ENCODE results near the gene CLDN12. TPM values are rescaled to one million over a fixed set of nuclear protein-coding genes. Genes with fewer than 3 reads are reported as not detected.
A peak's percentile ranks its signal among the peaks of the same experiment; 100 is the strongest.

The CLDN12 gene
- total RNA-seq, 6 experiments from 2014 or later = 33.5 to 62.9 (median 45.9) TPM

GRCh38 chr7:90409667-90410066 lies 6.4 kb downstream of the CLDN12 start:
- 23% methylated on average over 3 of the region's 3 CpGs for WGBS (ENCODE audit: insufficient coverage, low coverage, low lambda C conversion rate, missing lambda C conversion rate)
- no peak overlapping the region for H3K4me3 ChIP-seq
- peaks cover 0 to 21% (median 4%) of the 10 kb centered on the region in 4 donors for H3K36me3 ChIP-seq
- H3K4me1 ChIP-seq = peaks cover 0 to 66% (median 17%) of the 10 kb centered on the region in 4 donors
- TF ChIP-seq POLR2A (IDR thresholded peaks at IDR 0.05) = no peak
- TF ChIP-seq CTCF (IDR thresholded peaks at IDR 0.05) = no peak
- no peaks in the 10 kb centered on the region for H3K9me3 ChIP-seq
- H3K27me3 ChIP-seq = no peaks in the 10 kb centered on the region
- peak; percentile 74 to 88 (median 86) for ATAC-seq
- H3K27ac ChIP-seq = peak overlapping the region; percentile 66 to 86 (median 79)
- peak in 1 of 3 donors; percentile 67 for DNase-seq
- intact Hi-C loops (cut with DNase I) = loop anchor here in 1 of 2 donors (10.0 kb wide), 1 partner anchor 75 kb away; no protein-coding TSS in a partner anchor

- Histone ChIP-seq H3K27ac (peak overlapping the region; percentile 8 to 66 (median 54)), H3K4me3 (no peak overlapping the region), H3K4me1 (peaks cover 0 to 53% (median 17%) of the 10 kb centered on the region in 4 donors), H3K27me3 (no peaks in the 10 kb centered on the region), H3K9me3 (no peaks in the 10 kb centered on the region), H3K36me3 (peaks cover 0 to 11% (median 4%) of the 10 kb centered on the region in 4 donors)
- WGBS (ENCODE audit: insufficient coverage, low coverage, low lambda C conversion rate, missing lambda C conversion rate) = 91% methylated on average over 2 of the region's 2 CpGs
- intact Hi-C loops (cut with DNase I) = loop anchor here in 1 of 2 donors (10.0 kb wide), 1 partner anchor 77 kb away; no protein-coding TSS in a partner anchor
- ATAC-seq = peak in 1 of 4 donors; percentile 61
- TF ChIP-seq CTCF (IDR thresholded peaks at IDR 0.05) = no peak
- TF ChIP-seq POLR2A (IDR thresholded peaks at IDR 0.05) = no peak
- no peak for DNase-seq
Measured at GRCh38 chr7:90411510-90411909, 8.2 kb downstream of the CLDN12 start.

- peak; percentile 41 to 67 (median 62) for TF ChIP-seq CTCF (IDR thresholded peaks at IDR 0.05)
- TF ChIP-seq POLR2A (IDR thresholded peaks at IDR 0.05) = no peak
- Histone ChIP-seq H3K9me3 (no peaks in the 10 kb centered on the region), H3K4me3 (no peak overlapping the region), H3K4me1 (peaks cover 0 to 51% (median 12%) of the 10 kb centered on the region in 4 donors), H3K36me3 (peaks cover 0 to 14% (median 4%) of the 10 kb centered on the region in 4 donors), H3K27ac (peak overlapping the region in 2 of 3 donors; percentile 54 to 61), H3K27me3 (no peaks in the 10 kb centered on the region)
- DNase-seq (peak; percentile 73 to 79 (median 79)), ATAC-seq (peak; percentile 76 to 94 (median 88))
- WGBS (ENCODE audit: insufficient coverage, low coverage, low lambda C conversion rate, missing lambda C conversion rate) = 62% methylated on average over 6 of the region's 11 CpGs
- intact Hi-C loops (cut with DNase I) = loop anchor here in 1 of 2 donors (10.0 kb wide), 1 partner anchor 78 kb away; no protein-coding TSS in a partner anchor
Measured at GRCh38 chr7:90412458-90413184, 9.4 kb downstream of the CLDN12 start.

GRCh38 chr7:90413185-90413528 lies 9.9 kb downstream of the CLDN12 start:
- Histone ChIP-seq H3K36me3 (peaks cover 0 to 14% (median 4%) of the 10 kb centered on the region in 4 donors), H3K9me3 (no peaks in the 10 kb centered on the region), H3K27me3 (no peaks in the 10 kb centered on the region), H3K4me3 (no peak overlapping the region), H3K27ac (no peak overlapping the region), H3K4me1 (peaks cover 0 to 47% (median 11%) of the 10 kb centered on the region in 4 donors)
- TF ChIP-seq POLR2A (IDR thresholded peaks at IDR 0.05) (no peak), CTCF (IDR thresholded peaks at IDR 0.05) (no peak)
- intact Hi-C loops (cut with DNase I) = loop anchor here in 1 of 2 donors (10.0 kb wide), 1 partner anchor 78 kb away; no protein-coding TSS in a partner anchor
- 95% methylated on average over 2 of the region's 2 CpGs for WGBS (ENCODE audit: insufficient coverage, low coverage, low lambda C conversion rate, missing lambda C conversion rate)
- ATAC-seq = no peak
- no peak for DNase-seq
